ENCODE data around the gene SNAP25. TPM values are rescaled to one million over a fixed set of nuclear protein-coding genes. Genes with fewer than 3 reads are reported as not detected.

The SNAP25 gene
- total and polyA plus RNA-seq, 2 donors (not counting 1 experiment from before 2014, with no cell fraction given), result 0.27 TPM; not detected in 1

- Histone ChIP-seq H3K27me3 (replicated peaks in 1 of 4; ENCODE audit: control extremely low read depth in 1 of 4, control insufficient read depth in 3 of 4, insufficient read depth in 4 of 4, low read length in 3 of 4) (peaks cover 0 to 4% (median 0%) of the 10 kb centered on the region in 4 experiments), H3K27ac (ENCODE audit: low read length in 2 of 2) (no peak overlapping the region), H2AFZ (ENCODE audit: insufficient read depth, low read depth, low read length, poor library complexity, severe bottlenecking) (no peak overlapping the region), H3K9ac (ENCODE audit: low read length) (no peak overlapping the region), H3K4me1 (ENCODE audit: control insufficient read depth in 2 of 2, insufficient read depth in 2 of 2, low read length in 2 of 2) (no peaks in the 10 kb centered on the region), H4K20me1 (ENCODE audit: control insufficient read depth, insufficient read depth, low read length, poor library complexity, severe bottlenecking) (no peaks in the 10 kb centered on the region), H3K36me3 (replicated peaks in 1 of 2; ENCODE audit: control extremely low read depth in 1 of 2, control insufficient read depth in 1 of 2, extremely low read depth in 1 of 2, insufficient read depth in 2 of 2, low read length in 1 of 2) (no peaks in the 10 kb centered on the region), H3K9me3 (ENCODE audit: control extremely low read depth in 1 of 3, control insufficient read depth in 2 of 3, insufficient read depth in 1 of 3, low read length in 2 of 3) (no peaks in the 10 kb centered on the region), H3K4me2 (replicated peaks; ENCODE audit: low read depth, low read length, poor library complexity, severe bottlenecking) (no peak overlapping the region), H3K79me2 (ENCODE audit: control insufficient read depth, insufficient read depth, low read length) (no peaks in the 10 kb centered on the region), H3K4me3 (ENCODE audit: control extremely low read depth in 1 of 5, extremely low read depth in 1 of 5, insufficient read depth in 1 of 5, low read depth in 2 of 5, low read length in 4 of 5) (no peak overlapping the region)
- ChIA-PET POLR2A (no interaction called here), CTCF (no interaction called here)
- intact Hi-C loops (cut with micrococcal nuclease), result no loop called here
- no peak for DNase-seq
- no CpG with 5 or more reads among the region's 3 CpGs for WGBS (ENCODE audit: insufficient coverage)
- Mint-ChIP-seq H3K27me3 (peaks cover 12% of the 10 kb centered on the region), H3K4me1 (no peaks in the 10 kb centered on the region), H3K4me3 (no peak overlapping the region), H3K9me3 (ENCODE audit: insufficient read depth) (no peaks in the 10 kb centered on the region), H3K27ac (no peak overlapping the region)
- TF ChIP-seq CTCF (IDR thresholded peaks at IDR 0.05), result no peak
- TF ChIP-seq EZH2 (IDR thresholded peaks at IDR 0.05; ENCODE audit: borderline replicate concordance, insufficient read depth, low read depth, low read length, poor library complexity, severe bottlenecking), result no peak
- ATAC-seq (ENCODE audit: low read depth), result no peak
Observed at GRCh38 chr20:10304471-10305046, 85.9 kb downstream of the SNAP25 start.

GRCh38 chr20:10306440-10307358 lies 88.1 kb downstream of the SNAP25 start:
- DNase-seq (no peak), ATAC-seq (ENCODE audit: low read depth) (no peak)
- 80% methylated on average over 1 of the region's 3 CpGs for WGBS (ENCODE audit: insufficient coverage)
- no peaks in the 10 kb centered on the region for H3K9me3 ChIP-seq (ENCODE audit: control extremely low read depth in 1 of 3, control insufficient read depth in 2 of 3, insufficient read depth in 1 of 3, low read length in 2 of 3)
- H3K9ac ChIP-seq (ENCODE audit: low read length), result no peak overlapping the region
- TF ChIP-seq CTCF (IDR thresholded peaks at IDR 0.05), result no peak
- no peak for TF ChIP-seq EZH2 (IDR thresholded peaks at IDR 0.05; ENCODE audit: borderline replicate concordance, insufficient read depth, low read depth, low read length, poor library complexity, severe bottlenecking)
- Mint-ChIP-seq H3K9me3 (ENCODE audit: insufficient read depth) (no peaks in the 10 kb centered on the region), H3K4me1 (no peaks in the 10 kb centered on the region), H3K4me3 (no peak overlapping the region), H3K27me3 (peaks cover 18% of the 10 kb centered on the region), H3K27ac (no peak overlapping the region)
- peaks cover 0 to 5% (median 0%) of the 10 kb centered on the region in 4 experiments for H3K27me3 ChIP-seq (replicated peaks in 1 of 4; ENCODE audit: control extremely low read depth in 1 of 4, control insufficient read depth in 3 of 4, insufficient read depth in 4 of 4, low read length in 3 of 4)
- no peaks in the 10 kb centered on the region for H3K4me1 ChIP-seq (ENCODE audit: control insufficient read depth in 2 of 2, insufficient read depth in 2 of 2, low read length in 2 of 2)
- no peak overlapping the region for H2AFZ ChIP-seq (ENCODE audit: insufficient read depth, low read depth, low read length, poor library complexity, severe bottlenecking)
- H3K79me2 ChIP-seq (ENCODE audit: control insufficient read depth, insufficient read depth, low read length), result no peaks in the 10 kb centered on the region
- ChIA-PET CTCF (no interaction called here), POLR2A (no interaction called here)
- H3K4me3 ChIP-seq (ENCODE audit: control extremely low read depth in 1 of 5, extremely low read depth in 1 of 5, insufficient read depth in 1 of 5, low read depth in 2 of 5, low read length in 4 of 5), result no peak overlapping the region
- intact Hi-C loops (cut with micrococcal nuclease), result no loop called here
- H4K20me1 ChIP-seq (ENCODE audit: control insufficient read depth, insufficient read depth, low read length, poor library complexity, severe bottlenecking), result no peaks in the 10 kb centered on the region
- H3K36me3 ChIP-seq (replicated peaks in 1 of 2; ENCODE audit: control extremely low read depth in 1 of 2, control insufficient read depth in 1 of 2, extremely low read depth in 1 of 2, insufficient read depth in 2 of 2, low read length in 1 of 2), result no peaks in the 10 kb centered on the region
- no peak overlapping the region for H3K27ac ChIP-seq (ENCODE audit: low read length in 2 of 2)
- no peak overlapping the region for H3K4me2 ChIP-seq (replicated peaks; ENCODE audit: low read depth, low read length, poor library complexity, severe bottlenecking)

Data from B cell (primary cell).